ENCODE results near the gene NELL2. TPM values are rescaled to one million over a fixed set of nuclear protein-coding genes. Genes with fewer than 3 reads are reported as not detected.

Gene NELL2
- total RNA-seq, 4 donors from 2014 or later = 1.1 to 22.9 (median 15.6) TPM

- DNase-seq (ENCODE audit: low spot score) = no peak
- ATAC-seq (ENCODE audit: low FRiP score) = no peak
- TF ChIP-seq CTCF (IDR thresholded peaks at IDR 0.05) = no peak
These were observed 324.5 kb downstream of the NELL2 start for GRCh38 chr12:44551631-44552030.

- ATAC-seq (ENCODE audit: low FRiP score) (no peak), DNase-seq (ENCODE audit: low spot score) (no peak)
- no peak for TF ChIP-seq CTCF (IDR thresholded peaks at IDR 0.05)
These were observed 325.7 kb downstream of the NELL2 start for GRCh38 chr12:44550377-44550776.

GRCh38 chr12:44546060-44546459 is 330.1 kb downstream of the NELL2 start:
- no peak for ATAC-seq (ENCODE audit: low FRiP score)
- no peak for TF ChIP-seq CTCF (IDR thresholded peaks at IDR 0.05)
- DNase-seq (ENCODE audit: low spot score) = no peak

DNA sequence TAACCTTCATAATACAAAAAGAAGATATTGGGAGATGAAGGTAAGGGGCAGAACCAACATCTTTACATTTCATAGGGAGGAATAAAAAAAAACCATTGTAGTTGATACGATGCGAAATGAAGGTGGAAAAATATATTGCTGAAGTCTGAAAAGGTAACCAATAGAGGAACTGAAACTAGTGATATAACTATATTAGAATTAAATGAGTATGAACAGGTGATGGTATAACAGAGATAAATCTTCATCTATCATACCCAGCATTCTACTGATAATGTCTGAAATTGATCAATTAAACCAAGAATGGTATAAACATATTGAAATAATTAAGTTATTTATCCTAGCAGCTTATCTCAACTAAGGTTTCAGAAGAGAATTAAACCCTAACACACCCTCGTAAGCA is 332.1 kb downstream of the NELL2 start:
- no peak for TF ChIP-seq CTCF (IDR thresholded peaks at IDR 0.05)
- ATAC-seq (ENCODE audit: low FRiP score) (no peak), DNase-seq (ENCODE audit: low spot score) (no peak)

DNA sequence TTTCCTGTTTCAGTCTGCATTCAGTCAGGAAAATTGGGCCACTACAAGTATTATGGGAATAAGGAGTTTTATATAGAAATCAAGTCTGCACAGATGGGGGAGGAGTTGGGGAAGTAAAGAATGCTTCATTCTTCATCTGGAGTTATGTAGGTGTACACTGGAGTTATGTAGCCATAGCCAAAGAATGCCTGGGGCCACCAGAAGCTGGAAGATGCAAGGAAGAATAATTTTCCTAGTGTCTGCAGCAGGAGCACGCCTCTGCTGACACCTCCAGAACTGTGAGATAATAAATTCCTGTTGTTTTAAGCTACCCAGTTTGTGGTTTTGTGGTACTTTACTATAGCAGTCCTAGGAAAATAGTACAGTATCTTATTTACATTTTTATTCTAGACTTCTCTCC is 333.4 kb downstream of the NELL2 start:
- TF ChIP-seq CTCF (IDR thresholded peaks at IDR 0.05) = no peak
- no peak for DNase-seq (ENCODE audit: low spot score)
- no peak for ATAC-seq (ENCODE audit: low FRiP score)

GRCh38 chr12:44537354-44537753 is 338.8 kb downstream of the NELL2 start:
- DNase-seq (ENCODE audit: low spot score) (no peak), ATAC-seq (ENCODE audit: low FRiP score) (no peak)
- TF ChIP-seq CTCF (IDR thresholded peaks at IDR 0.05) = no peak

DNA sequence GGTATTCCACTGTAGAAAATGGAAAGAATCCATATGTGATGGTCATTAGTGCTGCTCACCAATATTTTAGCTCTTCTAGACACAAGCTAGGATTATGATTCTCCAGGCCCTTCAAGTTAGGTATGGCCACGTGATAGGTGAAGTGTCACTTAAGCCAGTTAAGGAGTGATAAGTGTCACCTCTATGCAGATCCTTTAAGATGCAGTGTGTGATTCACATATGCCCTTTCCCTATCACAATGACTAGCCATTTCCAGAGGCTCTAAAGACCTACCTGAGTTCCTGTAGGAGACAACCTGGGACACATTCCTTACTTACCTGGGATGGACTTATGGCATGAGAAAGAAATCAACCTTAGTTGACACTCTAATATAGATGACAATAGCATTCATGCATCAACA is 343.2 kb downstream of the NELL2 start:
- DNase-seq (ENCODE audit: low spot score) (no peak), ATAC-seq (ENCODE audit: low FRiP score) (no peak)
- TF ChIP-seq CTCF (IDR thresholded peaks at IDR 0.05) = no peak

Data from omental fat pad (tissue), 4 donors.